Stimulated activated CD8-positive, alpha-beta memory T cell treated with anti-CD3 and anti-CD28 coated beads, Interleukin-12 subunit alpha, Interleukin-12 subunit beta, amount 100 ng/mL, for 4 hours (primary cell): Measurements from ENCODE around the gene ZNF282.
"Not testable (repeated sequence)": the region's sequence is repeated elsewhere in the genome, so short reads cannot be mapped to it uniquely, and the experiment has no call there.

Source experiments
- DNase-seq: peaks from one replicate; pipeline ENCODE4 v3.0.0-alpha.2; 2020; ENCODE audit warnings: low read depth

Gene ZNF282

GRCh38 chr7:149225106-149225505 is 29.8 kb downstream of the ZNF282 start:
- no peak for DNase-seq

GRCh38 chr7:149225656-149226055 is 30.3 kb downstream of the ZNF282 start:
- DNase-seq: no peak

DNA sequence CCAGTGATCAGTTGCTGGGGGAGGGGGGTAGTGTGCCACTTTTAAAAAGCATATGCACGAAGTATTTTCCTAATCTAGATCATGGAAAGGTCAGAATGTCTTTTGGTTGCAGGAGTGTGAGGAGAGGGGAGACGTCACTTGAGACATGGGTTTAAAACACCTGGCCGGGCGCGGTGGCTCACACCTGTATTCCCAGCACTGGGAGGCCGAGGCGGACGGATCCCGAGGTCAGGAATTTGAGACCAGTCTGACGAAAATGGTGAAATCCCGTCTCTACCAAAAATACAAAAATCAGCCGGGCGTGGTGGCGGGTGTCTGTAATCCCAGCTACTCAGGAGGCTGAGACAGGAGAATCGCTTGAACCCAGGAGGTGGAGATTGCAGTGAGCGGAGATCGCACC is 31.0 kb downstream of the ZNF282 start:
- DNase-seq: not testable (repeated sequence)

- DNase-seq: no peak
Measured at GRCh38 chr7:149226840-149227494, 31.6 kb downstream of the ZNF282 start.

DNA sequence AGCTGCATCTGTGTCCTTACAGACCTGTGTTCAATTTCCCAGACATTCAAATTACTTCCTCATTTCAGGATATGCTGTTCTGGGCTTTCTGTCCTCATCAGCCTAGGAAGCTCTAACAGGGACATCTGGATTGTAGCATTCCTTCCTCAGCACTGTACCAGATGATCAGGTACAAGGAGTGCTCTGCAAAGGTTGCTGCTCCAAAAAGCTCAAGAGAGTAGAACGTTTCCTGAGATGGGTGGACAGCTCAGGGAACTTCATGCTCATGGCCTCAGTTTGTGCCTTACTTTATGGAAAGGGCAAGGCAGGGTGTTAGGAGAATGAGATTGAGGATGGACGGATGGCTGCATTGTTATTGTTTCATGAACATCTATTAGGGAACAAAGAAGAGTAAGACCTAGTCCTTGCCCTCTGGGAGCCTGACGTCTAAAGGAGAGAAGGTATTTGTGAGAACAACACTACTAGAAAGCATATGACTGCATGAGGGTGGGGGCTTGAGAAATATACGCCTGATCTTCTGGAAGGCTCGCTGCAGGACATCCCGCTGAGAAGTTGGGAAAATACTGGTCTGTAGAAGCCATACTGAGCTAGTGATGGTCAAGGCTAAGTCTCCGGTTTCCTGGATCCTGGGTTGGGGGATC is 33.6 kb downstream of the ZNF282 start:
- no peak for DNase-seq

DNA sequence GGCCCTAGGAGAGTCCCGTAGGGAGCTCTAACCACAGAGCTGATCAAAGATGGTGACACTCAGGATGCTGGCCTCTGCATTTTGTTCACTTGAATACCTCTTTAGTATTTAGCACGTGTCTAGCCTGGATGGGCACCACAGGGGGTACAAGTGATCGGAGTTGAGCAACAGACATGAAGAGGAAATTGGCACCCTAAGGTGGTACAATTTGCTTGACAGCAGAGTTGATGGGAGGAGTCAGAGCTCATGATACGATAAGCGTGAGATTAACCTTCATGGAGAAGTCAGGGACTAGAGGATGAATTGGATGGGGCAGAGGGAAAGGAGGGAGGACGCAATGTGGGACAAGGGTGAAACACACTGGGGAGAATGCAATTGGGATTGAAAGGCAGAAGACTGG is 34.2 kb downstream of the ZNF282 start:
- DNase-seq: no peak

DNA sequence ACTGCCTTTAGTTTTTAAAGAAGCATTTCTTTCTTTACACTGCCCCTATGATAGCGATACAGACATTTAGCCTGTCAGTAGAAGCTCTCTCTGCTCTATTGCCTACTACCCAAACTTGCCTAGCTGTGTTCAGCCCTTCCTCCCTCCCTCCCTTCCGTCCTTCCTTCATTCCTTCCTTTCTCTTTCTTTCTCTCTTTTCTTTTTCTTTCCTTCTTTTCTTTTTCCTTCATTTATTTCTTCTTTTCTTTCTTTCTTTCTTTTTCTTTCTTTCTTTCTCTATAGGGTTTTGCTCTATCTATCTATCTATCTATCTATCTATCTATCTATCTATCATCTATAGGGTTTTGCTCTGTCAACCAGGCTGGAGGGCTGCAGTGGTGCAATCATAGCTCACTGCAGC is 37.0 kb downstream of the ZNF282 start:
- no peak for DNase-seq

- DNase-seq: not testable (repeated sequence)
Measured at GRCh38 chr7:149233655-149234204, 38.4 kb downstream of the ZNF282 start.

DNA sequence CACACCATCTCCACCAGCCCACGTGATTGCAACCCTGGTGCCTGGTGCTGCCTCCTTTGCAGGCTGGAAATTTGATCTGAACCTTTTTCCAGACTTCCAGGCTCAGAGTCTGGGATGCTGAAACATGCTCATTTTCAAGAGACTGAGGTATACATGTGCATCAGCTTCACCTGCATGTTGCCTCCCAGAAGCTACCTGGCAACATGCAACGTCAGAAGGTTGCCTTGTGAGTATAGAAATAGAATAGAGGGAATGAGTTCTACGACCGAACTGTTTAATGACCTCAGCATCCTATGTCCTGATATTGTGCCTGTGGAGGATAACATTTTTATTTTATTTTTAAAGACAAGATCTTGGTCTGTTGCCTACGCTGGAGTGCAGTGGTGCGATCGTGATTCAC is 42.2 kb downstream of the ZNF282 start:
- no peak for DNase-seq

GRCh38 chr7:149238051-149238450 is 42.7 kb downstream of the ZNF282 start:
- no peak for DNase-seq

GRCh38 chr7:149239345-149240143 is 44.2 kb downstream of the ZNF282 start, which contains the start of gene ZNF212:
Gene ZNF212, plus strand, starts transcription at chr7:149239651. Its CDS starts 128 bp downstream, at chr7:149239779.
- DNase-seq: peak; percentile 78

DNA sequence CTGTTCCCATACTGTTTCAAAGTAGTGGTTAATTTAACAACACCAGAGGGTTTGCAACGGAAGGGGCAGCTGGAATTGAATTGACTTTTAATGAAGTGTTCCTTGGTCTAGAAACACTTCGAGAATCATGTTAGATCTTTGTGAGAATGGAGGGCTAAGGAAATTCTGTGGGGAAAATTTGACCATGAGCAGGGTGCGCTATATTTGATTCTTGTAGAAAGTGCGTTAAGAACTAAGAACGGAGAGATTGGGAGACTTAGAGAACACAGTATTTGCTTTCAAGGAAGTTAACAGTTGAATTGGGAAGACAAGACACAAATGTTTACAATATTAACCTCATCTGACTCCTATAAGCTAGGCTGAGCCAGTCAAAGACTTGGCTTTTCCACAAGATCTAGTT is 45.3 kb downstream of the ZNF282 start:
- DNase-seq: no peak

GRCh38 chr7:149241696-149242095 is 46.4 kb downstream of the ZNF282 start:
- DNase-seq: no peak

GRCh38 chr7:149245244-149245643 is 49.9 kb downstream of the ZNF282 start:
- DNase-seq: no peak

DNA sequence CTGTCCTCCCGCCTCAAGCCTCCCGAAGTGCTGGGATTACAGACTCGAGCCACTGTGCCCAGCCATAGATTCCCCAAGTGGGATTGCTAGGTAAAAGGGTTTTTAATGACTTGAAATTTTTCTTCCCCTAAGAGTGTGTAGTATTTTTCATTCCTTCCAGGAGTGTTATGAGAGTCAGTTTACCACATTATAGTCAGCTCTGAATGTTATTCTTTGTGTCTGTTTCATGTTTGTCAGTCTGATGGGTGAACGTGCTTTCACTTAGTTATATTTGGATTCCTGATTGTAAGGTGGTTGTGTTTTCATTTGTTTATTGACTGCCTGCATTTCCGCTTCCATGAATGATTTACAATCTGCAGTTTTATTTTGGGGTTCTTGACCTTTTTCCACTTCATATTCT is 50.4 kb downstream of the ZNF282 start:
- DNase-seq: no peak

GRCh38 chr7:149248777-149249176 is 53.4 kb downstream of the ZNF282 start:
- no peak for DNase-seq

GRCh38 chr7:149250151-149250550 is 54.8 kb downstream of the ZNF282 start:
- not testable (repeated sequence) for DNase-seq

GRCh38 chr7:149251518-149251917 is 56.2 kb downstream of the ZNF282 start:
- DNase-seq: not testable (repeated sequence)

DNA sequence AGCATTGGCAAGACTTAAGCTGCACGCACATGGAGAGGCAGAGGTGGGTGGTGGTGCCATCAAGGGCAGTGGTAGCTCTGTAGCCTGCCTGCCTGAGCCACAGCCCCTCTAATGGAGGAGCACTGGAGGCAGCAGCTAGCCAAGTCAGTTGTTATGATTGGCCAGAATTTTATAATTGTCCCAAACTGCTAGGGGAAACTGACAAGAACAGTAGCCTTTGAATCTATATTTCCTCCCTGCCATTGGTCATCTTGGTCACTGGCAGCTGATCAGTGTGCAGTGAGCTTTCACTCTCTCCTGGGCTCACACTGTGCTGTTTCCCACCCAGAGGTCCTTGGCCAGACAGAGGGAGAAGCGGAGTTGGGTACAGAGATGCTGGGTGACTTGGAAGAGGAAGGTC is 57.0 kb downstream of the ZNF282 start:
- no peak for DNase-seq

- DNase-seq: no peak
Measured at GRCh38 chr7:149253665-149254064, 58.3 kb downstream of the ZNF282 start.

DNA sequence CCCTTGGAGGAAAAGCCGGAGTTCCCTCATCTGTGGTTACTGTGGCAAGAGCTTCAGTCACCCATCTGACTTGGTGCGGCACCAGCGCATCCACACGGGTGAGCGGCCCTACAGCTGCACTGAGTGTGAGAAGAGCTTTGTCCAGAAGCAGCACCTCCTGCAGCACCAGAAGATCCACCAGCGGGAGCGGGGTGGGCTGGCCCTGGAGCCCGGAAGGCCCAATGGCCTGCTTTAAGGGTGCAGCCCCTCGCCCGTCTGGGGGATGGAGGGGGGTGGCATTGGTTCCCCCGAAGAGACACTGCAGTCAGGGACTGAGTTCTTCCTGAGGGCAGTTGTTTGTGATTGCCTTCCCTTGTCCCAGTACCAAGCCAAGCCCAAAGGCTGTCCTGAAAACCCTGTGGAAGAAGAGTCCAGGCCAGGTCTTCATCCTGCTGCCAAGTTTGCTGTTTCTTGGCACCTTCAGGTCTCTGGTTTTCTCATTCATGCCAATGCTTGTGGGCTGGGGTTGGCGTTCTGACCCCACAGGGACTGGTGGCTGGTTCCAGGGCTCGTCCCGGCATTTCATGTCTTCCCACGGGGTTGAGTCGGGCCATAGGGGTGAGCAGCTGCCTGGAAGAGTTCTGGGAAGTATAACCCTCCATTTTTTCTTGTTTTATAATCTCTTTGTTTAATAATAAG is 59.0 kb downstream of the ZNF282 start:
- DNase-seq: no peak

- DNase-seq: no peak
Measured at GRCh38 chr7:149255174-149255573, 59.8 kb downstream of the ZNF282 start.
